ENCODE data around the gene NR6A1. TPM values are rescaled to one million over a fixed set of nuclear protein-coding genes. Genes with fewer than 3 reads are reported as not detected.
"Not testable (repeated sequence)": the region's sequence is repeated elsewhere in the genome, so short reads cannot be mapped to it uniquely, and the experiment has no call there.

The NR6A1 gene
- total RNA-seq, 1 donor from 2014 or later = 1.9 TPM

DNA sequence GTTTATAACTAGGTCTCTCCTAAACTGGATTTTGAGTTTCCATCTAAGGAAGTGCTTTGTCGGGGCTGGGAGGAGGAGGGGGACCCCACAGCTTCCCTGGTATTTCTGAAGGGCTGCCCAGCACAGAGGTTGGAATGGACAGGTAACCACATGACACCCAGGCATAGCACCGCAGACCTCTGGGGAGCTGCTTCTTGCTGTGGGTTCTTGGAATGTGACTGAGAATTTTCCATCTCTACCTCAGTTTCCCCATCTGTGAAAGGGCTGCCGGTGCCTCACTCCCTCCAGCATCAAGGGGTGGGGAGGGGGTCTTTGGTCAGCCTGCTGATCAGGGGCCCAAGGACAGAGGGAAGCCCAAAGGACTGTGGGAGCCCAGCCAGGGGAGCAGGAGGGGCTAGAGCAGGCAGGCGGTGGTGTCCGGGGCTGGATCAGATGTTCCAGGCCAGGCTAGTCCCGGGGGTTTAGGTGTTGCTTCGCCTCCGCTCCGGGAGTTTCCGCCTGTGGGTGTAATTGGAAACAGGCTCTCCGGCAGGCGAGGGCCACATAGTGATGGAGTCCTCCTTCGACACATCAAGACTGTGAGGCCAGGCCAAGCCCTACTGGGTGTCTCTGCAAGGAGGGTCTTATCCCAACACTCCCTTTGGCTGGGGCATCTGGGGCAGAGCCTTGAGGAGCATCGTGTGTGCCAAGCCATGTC lies 9.1 kb upstream of the NR6A1 start:
- intact Hi-C loops (cut with micrococcal nuclease) = no loop called here
- DNase-seq = peak; percentile 61
- peak; percentile 42 for ATAC-seq

DNA sequence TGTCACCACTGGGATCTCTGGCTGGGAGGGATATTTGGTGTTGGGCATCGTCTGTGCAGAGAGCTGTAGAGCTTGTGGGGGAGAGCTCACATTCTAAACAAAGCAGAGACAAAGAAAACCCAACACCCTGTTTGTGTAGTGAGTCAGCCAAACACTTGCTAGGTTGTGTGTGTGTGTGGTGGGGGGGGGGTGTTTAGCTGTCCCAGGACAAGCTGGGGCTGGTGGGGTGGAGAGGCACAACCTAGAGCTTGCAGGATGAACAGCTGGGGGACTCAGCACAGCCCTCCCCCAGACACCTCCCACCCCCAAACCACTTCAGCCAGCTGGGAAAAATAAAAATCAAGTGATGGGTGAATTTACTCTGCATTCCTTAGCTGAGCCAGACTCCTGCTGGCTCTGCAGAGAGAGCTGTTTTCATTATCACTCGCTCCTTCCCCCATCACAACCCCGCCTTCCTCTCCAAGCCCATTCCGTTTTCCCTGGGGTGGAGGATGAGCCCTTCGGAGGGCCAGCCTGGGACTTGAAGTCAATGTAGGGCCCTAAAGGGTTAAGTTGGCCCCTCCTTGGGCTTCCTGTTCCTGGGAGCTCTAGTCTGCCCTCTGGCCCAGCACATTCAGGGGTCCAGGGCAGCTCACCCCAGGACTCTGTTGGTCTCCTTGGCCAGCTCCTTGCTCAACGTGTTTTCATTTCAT lies 8.4 kb upstream of the NR6A1 start:
- intact Hi-C loops (cut with micrococcal nuclease) = loop anchor here (10.0 kb wide), 1 partner anchor 365 kb away; the partner anchor contains the start of gene SCAI
- DNase-seq (no peak), ATAC-seq (peak; percentile 9)

DNA sequence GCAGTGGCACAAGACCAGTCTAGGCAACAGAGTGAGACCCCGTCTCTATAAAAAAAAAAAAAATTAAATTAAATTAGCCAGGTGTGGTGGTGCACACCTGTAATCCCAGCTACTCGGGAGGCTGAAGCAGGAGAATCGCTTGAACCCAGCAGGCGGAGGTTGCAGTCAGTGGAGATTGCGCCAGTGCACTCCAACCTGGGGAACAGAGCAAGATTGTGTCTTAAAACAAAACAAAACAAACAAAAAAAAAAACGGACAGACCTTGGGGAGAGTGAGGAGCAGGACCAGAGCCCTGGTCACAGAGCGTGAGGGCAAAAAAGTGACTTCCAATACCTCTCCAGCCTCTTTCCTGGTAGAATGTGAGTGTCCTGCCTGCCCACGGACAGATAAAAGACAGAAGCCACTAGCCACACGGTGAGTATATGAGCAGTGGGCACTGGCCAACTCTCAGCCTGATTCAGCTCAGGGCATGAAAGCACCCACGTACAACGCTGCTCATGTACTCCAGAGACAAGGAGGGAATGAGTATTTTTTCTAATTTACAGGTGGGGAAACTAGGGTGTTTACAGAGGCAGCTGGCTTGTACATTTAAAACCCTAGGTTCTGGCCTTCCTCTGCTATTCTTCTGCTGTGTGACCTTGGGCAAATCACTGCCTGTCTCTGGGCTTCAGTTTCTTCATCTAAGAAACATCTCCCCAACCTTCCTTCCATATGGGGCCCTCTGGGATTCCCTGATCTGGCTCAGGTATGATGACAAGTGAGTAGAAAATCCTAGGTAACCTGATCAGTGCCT lies 7.7 kb upstream of the NR6A1 start:
- no peak for DNase-seq
- ATAC-seq = no peak
- intact Hi-C loops (cut with micrococcal nuclease) = loop anchor here (10.0 kb wide), 1 partner anchor 366 kb away; the partner anchor contains the start of gene SCAI

DNA sequence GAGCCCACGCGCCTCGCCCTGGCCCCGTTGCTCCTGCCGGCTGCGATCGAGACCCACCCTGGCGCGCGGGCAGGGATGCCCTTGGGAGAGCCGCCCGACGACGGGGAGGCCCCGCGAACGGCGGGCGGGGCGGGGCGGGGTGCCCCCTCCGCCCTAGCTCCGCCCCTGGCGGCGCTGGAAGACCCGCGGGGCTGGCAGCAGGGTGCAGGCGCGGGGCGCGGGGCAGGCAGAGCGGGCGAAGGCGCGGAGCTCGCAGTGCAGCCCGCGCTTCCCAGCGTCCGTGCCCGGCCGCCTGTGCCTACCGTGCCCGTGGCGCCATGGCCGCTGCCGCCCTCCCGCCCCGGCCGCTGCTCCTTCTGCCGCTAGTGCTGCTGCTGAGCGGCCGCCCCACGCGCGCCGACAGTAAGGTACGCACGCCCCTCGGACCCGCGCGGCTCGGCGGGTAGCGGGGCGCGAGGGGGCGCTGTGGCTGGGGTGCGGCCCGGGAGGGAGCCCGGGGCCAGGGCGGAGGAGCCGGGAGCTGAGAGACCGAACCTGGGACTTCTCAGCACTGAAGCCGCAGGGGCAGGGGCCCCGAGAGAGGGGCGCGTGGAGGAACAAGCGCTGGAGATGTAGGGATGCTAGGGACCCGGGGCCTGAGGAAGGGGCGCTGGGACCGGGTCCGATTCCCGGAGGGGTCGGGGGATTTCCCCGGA lies 6.0 kb upstream of the NR6A1 start, which contains the start of gene OLFML2A:
Gene OLFML2A, plus strand, starts transcription at position 180 of the 695 bp plus-strand sequence. Its CDS starts 138 bp downstream, at position 318.
- DNase-seq = peak; percentile 67
- ATAC-seq = peak; percentile 57
- intact Hi-C loops (cut with micrococcal nuclease) = loop anchor here (10.0 kb wide), 1 partner anchor 368 kb away; the partner anchor contains the start of gene SCAI

DNA sequence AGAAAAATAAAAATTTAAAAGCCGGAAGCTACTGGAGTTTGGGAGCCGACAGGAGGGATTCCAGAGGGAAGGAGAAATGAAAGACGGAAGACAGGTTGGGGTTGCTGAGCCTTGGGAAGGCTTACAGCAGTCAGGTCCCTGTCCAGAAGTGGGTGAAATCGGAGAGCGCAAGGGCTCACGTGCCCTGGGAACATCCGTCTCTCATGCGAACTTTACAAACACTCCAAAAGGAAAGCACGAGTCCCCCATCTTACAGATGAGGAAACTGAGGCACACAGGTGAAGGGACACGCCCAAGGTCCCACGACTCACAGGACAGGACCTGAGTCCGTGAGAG lies 5.5 kb upstream of the NR6A1 start:
- intact Hi-C loops (cut with micrococcal nuclease) = loop anchor here (10.0 kb wide), 1 partner anchor 368 kb away; the partner anchor contains the start of gene SCAI
- DNase-seq (no peak), ATAC-seq (no peak)

DNA sequence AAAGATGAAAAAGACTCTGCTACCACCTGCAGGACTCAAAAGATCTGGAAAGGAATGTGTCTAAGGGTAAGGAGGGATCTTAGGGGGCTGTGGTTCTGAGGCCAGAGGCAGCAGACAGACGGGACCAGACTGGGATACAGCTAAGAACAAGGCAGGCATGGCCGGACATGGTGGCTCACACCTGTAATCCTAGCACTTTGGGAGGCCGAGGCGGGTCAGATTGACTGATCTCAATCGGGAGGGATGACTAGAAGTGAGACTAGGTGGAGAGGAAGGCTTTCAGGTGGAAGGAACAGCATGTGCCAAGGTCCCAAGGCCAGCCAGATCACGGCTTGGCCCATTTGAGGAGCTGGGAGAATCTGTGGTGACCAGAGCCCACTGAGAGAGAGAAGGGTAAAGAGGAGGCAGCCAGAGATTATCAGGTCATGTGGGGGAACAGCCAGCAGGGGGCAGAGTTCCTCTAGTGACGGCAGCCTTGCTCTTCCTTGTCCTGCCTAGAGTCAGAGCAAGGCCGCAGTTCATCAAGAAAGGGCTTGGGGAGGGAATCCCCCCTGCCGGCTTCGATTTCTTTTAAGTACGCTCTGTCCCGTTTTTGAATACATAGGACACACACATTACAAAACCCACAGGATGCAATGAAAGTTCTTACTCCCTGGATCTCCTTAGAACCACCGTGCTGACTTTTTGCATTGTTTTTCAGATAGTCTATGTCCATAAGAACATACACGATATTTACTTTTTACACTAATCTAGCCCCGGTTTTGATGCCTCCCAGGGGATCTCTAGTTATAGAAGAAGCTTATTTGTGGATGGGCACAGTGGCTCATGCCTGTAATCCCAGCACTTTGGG lies 3.2 kb upstream of the NR6A1 start:
- intact Hi-C loops (cut with micrococcal nuclease) = loop anchor here (5.0 to 10.0 kb wide), 2 partner anchors 78 to 370 kb away; partner anchors contain the start of genes SCAI and WDR38
- DNase-seq = peak; percentile 90
- ATAC-seq = peak; percentile 14

DNA sequence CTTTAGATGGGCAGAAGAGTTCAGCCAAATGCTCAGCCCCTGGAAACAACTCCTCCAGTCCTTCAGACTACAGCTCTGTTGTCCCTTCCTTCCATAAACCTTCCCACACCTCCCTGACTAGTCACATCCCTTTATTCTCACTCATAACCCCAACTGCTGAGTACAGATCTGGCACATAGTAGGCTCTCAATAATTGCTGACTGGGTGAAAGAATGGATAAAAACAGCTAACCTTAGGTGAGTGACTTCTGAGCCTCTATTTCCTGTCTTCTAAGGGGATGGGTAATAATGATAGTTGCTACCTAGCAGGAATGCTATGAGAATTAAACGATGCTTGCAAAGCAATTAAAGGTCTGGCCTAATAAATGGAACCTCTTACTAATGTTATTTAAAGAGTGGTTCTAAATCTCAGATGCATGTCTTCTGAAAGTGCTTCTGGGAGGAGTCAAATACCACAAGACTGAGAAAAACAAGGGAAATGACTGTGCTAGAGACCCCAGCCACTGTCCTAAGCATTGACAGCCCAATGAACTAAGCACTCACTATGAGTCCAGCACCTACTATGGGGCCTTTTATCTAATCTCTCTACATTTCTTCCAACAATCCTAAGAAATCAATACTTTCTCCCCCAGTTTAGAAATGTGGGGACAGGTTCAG lies 2.5 kb upstream of the NR6A1 start:
- intact Hi-C loops (cut with micrococcal nuclease) = loop anchor here (5.0 to 10.0 kb wide), 2 partner anchors 79 to 371 kb away; partner anchors contain the start of genes SCAI and WDR38
- DNase-seq (no peak), ATAC-seq (no peak)

DNA sequence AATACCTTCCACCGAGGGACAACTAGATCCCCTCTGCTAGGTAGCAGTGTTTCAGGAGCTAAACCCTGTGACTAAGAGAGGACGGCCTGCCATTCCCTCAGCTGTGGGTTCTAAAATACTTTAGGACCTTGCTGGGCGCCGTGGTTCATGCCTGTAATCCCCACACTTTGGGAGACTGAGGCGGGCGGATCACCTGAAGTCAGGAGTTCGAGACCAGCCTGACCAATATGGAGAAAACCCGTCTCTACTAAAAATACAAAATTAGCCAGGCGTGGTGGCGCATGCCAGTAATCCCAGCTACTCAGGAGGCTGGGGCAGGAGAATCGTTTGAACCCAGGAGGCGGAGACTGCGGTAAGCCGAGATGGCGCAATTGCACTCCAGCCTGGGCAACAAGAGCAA lies 1.8 kb upstream of the NR6A1 start:
- DNase-seq, ATAC-seq: not testable (repeated sequence)
- intact Hi-C loops (cut with micrococcal nuclease) = loop anchor here (5.0 to 10.0 kb wide), 2 partner anchors 79 to 372 kb away; partner anchors contain the start of genes SCAI and WDR38

DNA sequence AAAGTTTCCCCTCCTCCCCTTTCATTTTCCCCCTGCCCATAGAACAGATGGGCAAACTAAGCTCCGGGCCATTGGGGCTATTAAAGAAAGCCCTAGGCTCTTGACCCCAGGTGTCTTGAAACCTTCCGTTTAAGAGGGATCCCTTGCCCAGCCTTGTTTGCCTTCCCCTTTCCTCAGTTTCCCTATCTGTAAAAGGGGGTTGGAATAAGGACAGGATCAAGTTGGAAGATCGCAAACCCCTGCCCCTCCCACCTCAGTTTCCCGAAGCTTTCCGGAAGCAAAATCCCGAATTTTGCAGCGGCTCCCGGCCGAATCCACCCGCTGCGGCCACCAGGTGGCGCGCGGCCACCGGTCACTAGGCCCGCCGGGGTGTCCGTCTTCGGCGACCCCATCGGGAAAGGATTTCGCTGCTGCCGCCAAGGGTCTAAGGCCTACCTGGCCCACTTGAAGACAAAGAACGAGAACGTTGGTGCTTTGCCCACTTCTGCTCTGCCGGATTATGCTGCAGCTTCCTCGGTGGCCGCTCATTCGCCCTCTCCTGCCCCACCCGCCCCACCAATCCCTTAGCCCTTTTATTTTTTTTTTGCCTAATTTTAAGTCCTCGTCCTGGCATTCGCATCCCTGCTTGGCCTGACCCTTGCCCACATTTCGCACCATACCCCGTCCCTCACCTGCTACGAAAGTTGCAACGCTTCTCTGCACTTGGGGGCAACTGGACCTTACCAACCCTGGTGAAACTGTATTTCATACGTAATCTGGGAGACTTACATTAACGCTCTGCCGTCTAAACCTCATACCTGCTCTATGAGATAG lies 962 bp upstream of the NR6A1 start:
- peak; percentile 84 for DNase-seq
- intact Hi-C loops (cut with micrococcal nuclease) = loop anchor here (5.0 to 10.0 kb wide), 2 partner anchors 80 to 373 kb away; partner anchors contain the start of genes SCAI and WDR38
- ATAC-seq = peak; percentile 39

DNA sequence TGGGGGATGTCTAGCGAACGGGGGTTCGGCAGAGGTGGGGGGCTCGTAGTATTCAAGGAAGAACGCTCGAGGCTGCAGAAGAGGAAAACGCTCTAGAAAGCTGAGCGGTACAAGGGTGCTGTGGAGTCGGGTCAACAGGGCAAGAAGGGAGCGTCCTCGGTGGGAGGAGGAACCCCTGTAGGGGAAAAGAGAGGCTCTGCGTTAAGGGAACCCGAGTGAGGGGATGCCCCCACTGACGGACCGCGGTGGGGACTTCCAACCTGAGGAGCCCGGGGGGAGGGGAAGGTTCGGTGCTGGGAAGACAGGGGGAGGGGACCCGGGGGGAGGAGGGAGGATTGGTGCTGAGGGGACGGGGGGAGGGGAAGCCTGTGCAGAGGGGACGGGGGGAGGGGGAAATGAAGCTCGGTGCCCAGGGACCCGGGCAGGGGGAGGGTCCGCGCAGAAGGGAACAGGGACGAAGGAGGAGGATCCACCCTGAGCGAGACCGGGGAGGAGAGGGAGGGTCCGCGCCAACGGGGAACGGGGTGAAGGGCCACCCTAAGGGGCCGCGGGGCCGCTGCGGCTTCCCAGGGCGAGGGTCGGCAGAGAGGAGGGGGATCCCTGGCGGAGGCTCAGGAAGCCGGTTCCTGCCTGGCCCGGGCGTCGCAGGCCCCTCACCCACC lies 621 bp downstream of the NR6A1 start:
- DNase-seq (no peak), ATAC-seq (peak; percentile 1)
- intact Hi-C loops (cut with micrococcal nuclease) = loop anchor here (5.0 to 10.0 kb wide), 2 partner anchors 82 to 374 kb away; partner anchors contain the start of genes SCAI and WDR38

DNA sequence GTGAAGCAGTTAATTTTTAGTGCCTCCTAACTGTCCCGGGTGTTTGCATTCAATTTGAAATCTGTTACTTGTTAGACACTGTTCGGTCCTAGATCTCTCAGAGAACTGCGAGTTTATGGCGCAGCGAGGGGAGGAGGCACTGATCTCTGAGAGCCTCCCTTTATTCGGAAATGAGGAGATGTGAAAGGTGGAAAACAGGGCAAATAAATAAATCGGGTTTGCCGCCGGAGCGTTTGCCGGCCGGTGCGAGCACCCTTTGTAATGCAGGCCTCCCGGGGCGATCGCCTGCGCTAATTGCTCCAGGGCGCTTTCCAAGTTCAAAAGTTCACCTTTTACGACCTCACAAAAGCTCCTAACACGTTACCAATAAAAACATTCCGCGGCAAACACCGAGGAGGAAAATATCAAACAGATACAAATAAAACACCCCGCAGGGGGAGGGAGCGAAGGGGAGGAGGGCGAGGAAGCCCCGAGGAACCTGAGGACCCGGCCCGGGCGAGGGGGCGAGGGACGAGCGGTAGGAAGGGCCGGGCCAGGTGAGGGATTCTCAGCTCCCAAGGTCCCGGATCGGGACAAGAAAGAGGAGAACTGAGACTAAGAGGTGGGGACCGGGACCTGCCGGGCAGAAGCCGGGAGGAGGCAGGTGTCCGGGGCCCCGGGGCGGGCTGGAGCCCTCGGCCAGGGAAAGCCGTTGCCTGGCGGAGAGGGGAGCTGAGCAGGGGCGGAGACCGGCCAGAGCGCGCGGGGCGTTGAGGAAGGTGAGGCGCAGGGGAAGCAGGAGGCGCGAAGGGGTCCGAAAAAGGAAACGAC lies 1.4 kb downstream of the NR6A1 start:
- no peak for ATAC-seq
- DNase-seq = peak; percentile 59
- intact Hi-C loops (cut with micrococcal nuclease) = loop anchor here (5.0 to 10.0 kb wide), 2 partner anchors 83 to 375 kb away; partner anchors contain the start of genes SCAI and WDR38

DNA sequence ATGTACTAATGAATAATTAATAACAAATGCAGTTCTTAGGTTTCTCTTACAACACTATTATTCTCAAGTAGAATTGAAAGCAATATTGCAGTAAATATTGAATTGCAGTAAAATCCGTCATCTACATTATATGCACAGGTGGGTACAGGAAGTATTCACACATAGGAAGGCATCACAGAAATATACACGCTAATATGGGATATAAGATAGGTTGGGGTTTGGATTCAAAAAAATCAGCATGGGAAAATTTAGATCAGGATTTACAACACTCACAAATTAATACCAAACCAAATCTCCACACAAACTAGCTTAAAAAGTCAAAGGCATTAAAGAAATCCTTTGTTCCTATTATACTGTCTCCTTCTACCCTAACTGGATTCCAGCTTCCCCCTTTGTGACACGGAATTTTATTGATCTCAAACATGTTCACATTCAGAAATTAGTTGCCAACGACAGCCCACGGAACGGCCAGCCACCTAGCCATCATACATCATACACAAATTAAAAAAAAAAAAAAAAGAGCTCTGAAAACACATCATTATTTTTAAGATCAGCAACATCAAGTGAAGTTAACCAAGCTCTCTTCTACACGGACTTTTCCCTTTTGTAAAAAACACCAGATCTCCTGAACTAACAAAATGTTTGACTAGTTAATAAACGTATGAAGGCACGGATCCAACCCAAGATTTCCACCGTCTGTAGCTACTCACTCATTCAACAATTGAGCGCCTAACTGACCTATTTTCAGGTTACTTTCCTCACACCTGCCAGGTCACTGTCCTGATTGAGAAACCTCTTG lies 2.2 kb downstream of the NR6A1 start:
- ATAC-seq (no peak), DNase-seq (no peak)
- intact Hi-C loops (cut with micrococcal nuclease) = no loop called here

DNA sequence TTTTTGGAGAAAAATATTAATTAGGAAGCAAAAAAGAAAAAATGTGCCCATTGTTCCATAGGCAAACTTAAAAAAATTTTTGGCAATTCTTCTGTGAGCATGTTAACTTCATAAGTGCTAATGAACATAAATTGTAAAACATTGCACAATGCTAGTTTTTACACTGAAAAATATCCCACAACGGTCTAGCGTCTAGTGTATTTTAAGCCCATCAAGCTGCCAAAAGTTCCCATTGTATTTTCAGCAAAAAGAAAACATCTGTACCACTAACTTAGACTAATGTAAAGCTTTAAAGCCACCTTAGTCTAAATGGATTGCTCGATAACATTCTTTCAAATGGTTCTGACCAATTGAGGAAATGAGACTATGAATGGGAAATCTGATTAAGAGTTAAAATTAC lies 2.8 kb downstream of the NR6A1 start:
- no peak for DNase-seq
- intact Hi-C loops (cut with micrococcal nuclease) = no loop called here
- no peak for ATAC-seq

DNA sequence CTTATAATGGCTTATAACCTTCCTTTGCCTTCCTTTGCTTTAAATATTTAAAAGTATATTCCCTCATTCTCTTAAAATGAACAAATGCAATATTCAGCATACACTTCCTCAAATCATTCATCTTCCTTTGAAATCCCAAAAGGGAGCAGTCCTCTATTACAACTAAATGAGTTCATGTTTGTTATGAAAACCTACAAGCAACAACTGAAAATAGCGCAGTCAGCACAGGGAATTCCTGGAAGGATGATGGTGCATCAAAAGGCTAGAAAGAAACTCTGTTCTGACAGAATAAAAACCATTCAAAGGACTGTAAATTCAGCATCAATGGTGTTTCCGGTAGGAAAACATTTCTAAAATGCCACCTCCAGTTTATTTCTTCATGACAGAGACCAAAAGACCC lies 3.3 kb downstream of the NR6A1 start:
- intact Hi-C loops (cut with micrococcal nuclease) = no loop called here
- ATAC-seq (no peak), DNase-seq (no peak)

Data from left ventricle myocardium superior (tissue), 1 donor.